Tibial artery (tissue), 4 donors: ENCODE results near the gene COMP.

Source experiments
- DNase-seq, 2 donors: peaks; one replicate each; pipeline ENCODE4 v3.0.0-alpha.2; 2019
- H3K27ac ChIP-seq, 2 donors: fragments of 200-600 bp; sonication (generic) in 1 of 2; 1 replicate in 1 of 2; 2 replicates in 1 of 2; pipeline ENCODE4 v1.5.1; 2018 to 2019; ENCODE audit warnings: mild to moderate bottlenecking in 1 of 2
- H3K27me3 ChIP-seq, 2 donors: fragments of 200-600 bp; sonication (generic) in 1 of 2; one replicate each; pipeline versions ENCODE4 v1.5.1 to v1.6.0; 2016 to 2019
- H3K36me3 ChIP-seq, 3 donors: fragments of 200-600 bp; sonication (generic) in 2 of 3; one replicate each; pipeline ENCODE4 v1.5.1; 2016 to 2019; ENCODE audit warnings: mild to moderate bottlenecking in 2 of 3
- H3K4me1 ChIP-seq, 4 donors: fragments of 200-600 bp; sonication (generic) in 2 of 4; 1 replicate in 3 of 4; 2 replicates in 1 of 4; pipeline ENCODE4 v1.5.1; 2016 to 2019
- H3K4me3 ChIP-seq, 2 donors: fragments of 200-600 bp; sonication (generic) in 1 of 2; 1 replicate in 1 of 2; 2 replicates in 1 of 2; pipeline ENCODE4 v1.5.1; 2018 to 2019; ENCODE audit warnings: mild to moderate bottlenecking in 2 of 2
- H3K9me3 ChIP-seq, 3 donors: fragments of 200-600 bp; sonication (generic) in 1 of 3; one replicate each; pipeline ENCODE4 v1.5.1; 2016 to 2019
- intact Hi-C: fragments of 100-400 bp; cut with DNase I; formaldehyde crosslinking; loops from one replicate; pipeline ENCODE4 v1.15.0; 2023; ENCODE audit warnings: low total_unique reads
- TF ChIP-seq, protein P1 (sequence below), 2 experiments: fragments of 200-600 bp in 1 of 2; fragments of 450-650 bp in 1 of 2; IDR thresholded peaks; one replicate each; pipeline ENCODE4 v1.5.1; 2017 to 2019; ENCODE audit warnings: antibody characterized with exemption in 2 of 2, mild to moderate bottlenecking in 1 of 2, moderate library complexity in 1 of 2

The COMP gene

DNA sequence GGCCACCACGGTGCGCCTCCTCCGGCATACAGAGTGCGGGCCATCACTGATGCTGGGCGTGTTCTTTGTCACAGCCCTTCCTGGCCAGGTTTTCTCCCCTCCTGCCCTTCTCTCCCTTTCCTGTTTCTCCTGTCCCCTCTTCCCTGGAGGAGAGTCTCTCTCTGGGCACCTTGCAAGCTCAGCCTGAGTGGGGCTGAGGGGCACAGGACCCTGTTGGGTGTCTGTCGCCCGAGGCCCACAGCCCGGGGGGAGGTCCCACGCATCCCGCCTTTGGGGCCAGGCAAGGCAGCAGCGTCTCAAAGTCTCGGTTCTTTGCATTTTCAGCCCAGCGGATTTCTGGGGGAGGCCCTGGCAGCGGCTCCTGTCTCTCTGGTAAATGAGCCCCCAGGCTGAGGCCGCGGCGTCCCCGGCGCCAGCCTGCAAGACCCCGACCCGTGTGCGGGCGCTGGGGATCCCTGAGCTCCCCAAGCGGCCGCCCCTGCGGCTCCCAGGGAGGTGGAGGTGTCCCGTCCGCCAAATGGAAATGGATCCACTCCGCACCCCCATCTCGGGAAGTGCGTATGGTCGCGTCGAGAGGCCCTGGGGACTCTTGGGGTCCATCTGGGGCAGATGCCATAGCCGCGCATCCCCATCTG is 47.2 kb downstream of the COMP start:
- Histone ChIP-seq H3K27ac (no peak overlapping the region), H3K4me3 (no peak overlapping the region), H3K4me1 (peaks cover 0 to 18% (median 0%) of the 10 kb centered on the region in 4 donors), H3K27me3 (no peaks in the 10 kb centered on the region), H3K36me3 (peaks cover 0 to 14% (median 0%) of the 10 kb centered on the region in 3 donors), H3K9me3 (no peaks in the 10 kb centered on the region)
- no peak for DNase-seq
- intact Hi-C loops = no loop called here
- TF ChIP-seq, protein P1, sequence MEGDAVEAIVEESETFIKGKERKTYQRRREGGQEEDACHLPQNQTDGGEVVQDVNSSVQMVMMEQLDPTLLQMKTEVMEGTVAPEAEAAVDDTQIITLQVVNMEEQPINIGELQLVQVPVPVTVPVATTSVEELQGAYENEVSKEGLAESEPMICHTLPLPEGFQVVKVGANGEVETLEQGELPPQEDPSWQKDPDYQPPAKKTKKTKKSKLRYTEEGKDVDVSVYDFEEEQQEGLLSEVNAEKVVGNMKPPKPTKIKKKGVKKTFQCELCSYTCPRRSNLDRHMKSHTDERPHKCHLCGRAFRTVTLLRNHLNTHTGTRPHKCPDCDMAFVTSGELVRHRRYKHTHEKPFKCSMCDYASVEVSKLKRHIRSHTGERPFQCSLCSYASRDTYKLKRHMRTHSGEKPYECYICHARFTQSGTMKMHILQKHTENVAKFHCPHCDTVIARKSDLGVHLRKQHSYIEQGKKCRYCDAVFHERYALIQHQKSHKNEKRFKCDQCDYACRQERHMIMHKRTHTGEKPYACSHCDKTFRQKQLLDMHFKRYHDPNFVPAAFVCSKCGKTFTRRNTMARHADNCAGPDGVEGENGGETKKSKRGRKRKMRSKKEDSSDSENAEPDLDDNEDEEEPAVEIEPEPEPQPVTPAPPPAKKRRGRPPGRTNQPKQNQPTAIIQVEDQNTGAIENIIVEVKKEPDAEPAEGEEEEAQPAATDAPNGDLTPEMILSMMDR (IDR thresholded peaks at IDR 0.05) = no peak

DNA sequence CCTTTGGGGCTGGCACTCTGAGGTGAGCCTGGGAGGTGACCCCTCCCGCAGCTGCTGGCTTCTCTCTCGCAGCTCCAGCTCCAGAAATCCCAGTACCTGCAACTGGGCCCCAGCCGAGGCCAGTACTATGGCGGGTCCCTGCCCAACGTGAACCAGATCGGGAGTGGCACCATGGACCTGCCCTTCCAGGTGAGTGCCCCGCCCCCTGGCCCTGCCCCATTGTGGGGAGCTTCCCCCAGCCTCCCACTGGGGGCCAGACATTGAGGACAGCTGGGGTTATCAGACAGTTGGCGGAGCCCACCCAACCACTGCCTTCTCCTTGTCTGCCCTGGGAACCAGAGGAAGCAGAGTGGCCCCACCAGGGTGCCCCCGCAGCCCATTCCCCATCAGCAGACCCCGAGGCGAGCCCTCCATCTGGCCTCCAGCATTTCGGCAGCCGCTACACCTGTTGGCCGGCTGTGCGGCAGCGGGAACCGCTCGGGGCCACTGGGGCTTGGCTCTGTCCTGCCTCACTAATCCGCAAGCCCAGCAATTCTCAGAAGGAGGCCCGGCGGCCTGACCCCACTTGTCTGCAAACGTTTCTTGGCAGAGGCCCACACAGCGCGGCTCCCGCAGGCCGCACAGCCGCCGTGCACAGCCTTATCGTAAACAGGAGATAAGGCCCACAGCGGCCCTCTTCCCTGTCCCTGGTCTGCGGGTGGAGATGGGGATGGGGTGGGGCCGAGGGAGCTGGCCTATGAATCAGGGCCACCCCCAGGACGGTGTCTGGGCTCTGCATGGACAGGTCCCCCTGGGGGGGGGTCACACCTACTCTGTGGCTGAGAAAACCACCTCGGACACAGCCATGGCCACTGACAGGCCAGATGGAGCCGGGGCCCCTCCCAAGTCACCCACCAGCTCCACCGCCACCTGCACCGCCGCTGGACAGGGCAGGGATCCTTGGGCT is 48.0 kb downstream of the COMP start:
- Histone ChIP-seq H3K36me3 (peaks cover 0 to 14% (median 0%) of the 10 kb centered on the region in 3 donors), H3K4me1 (peaks cover 0 to 18% (median 0%) of the 10 kb centered on the region in 4 donors), H3K9me3 (no peaks in the 10 kb centered on the region), H3K27me3 (no peaks in the 10 kb centered on the region), H3K4me3 (no peak overlapping the region), H3K27ac (no peak overlapping the region)
- no peak for DNase-seq
- intact Hi-C loops = no loop called here
- TF ChIP-seq, protein P1 (IDR thresholded peaks at IDR 0.05) = no peak

DNA sequence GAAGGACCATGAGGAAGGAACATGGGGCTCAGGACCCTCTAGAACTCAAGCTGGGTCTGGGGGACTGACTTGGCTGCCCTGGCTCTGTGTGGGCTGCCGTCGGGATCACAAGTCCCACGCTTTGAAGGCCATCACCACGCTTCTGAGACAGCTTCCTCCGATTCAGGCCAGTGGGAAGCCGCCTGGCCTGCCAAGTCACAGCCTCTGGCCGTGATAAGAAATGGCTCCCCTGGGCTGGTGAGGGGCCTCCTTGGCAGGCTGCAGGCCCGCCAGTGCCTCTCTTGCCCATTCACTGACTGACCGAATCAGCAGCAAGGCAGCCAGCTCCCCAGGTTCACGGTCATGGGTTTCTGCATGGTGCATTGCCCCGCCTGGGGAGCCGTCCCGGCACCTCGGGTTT is 48.8 kb downstream of the COMP start:
- H3K4me3 ChIP-seq = no peak overlapping the region
- intact Hi-C loops = no loop called here
- TF ChIP-seq, protein P1 (IDR thresholded peaks at IDR 0.05) = no peak
- no peaks in the 10 kb centered on the region for H3K27me3 ChIP-seq
- DNase-seq = no peak
- H3K9me3 ChIP-seq = no peaks in the 10 kb centered on the region
- H3K4me1 ChIP-seq = peaks cover 0 to 18% (median 0%) of the 10 kb centered on the region in 4 donors
- H3K36me3 ChIP-seq = peaks cover 0 to 14% (median 0%) of the 10 kb centered on the region in 3 donors
- no peak overlapping the region for H3K27ac ChIP-seq

DNA sequence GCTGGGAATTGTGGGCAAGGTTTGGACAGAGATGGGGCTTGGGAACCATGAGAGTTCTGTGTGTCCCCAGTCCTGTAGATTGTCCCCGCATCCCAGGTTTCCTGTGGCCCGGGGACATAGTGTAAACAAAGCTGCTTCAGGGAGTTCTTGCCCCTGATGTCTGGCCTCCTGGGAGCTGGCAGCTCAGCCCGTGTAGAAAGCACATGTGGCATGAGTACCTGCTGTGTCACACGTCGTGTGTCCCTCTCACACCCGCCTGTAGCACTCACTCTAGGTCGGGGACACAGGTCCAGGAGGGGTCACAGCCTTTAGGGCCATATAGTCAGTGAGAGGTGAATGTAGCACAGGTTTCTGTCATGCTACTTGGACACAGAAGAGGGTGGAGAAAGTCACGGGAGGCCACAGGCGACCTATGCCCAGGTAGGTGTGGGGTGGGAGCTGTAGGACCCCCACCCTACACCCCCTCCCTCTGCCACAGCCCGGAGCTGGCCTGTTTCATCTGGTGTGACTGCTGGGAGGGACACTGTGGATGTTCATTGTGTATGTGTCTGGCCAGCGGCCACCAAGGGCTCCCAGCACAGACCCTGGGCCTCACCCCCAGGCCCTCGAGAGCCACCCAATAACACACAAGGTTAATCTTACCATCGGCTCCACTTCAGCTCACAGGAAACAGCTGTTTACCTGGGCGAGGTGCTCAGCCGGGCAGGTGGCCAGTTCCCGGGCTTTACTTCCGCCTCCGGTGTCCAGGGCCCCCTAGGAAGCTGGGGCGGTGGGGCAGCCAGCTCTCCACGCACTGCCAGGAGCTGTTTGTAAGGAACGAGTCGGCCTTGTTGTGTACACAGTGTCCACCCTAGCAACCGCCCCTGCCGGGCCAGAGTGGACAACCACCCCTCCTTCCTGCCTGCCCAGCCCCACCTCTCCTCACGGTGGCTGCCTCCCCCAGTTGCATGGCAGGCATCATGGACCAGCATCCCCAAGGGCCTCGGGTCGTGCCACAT is 49.7 kb downstream of the COMP start:
- Histone ChIP-seq H3K4me3 (no peak overlapping the region), H3K9me3 (no peaks in the 10 kb centered on the region), H3K27me3 (no peaks in the 10 kb centered on the region), H3K27ac (no peak overlapping the region), H3K4me1 (peaks cover 0 to 18% (median 0%) of the 10 kb centered on the region in 4 donors), H3K36me3 (peaks cover 0 to 14% (median 0%) of the 10 kb centered on the region in 3 donors)
- intact Hi-C loops = no loop called here
- no peak for DNase-seq
- TF ChIP-seq, protein P1 (IDR thresholded peaks at IDR 0.05) = no peak
